NCI-H446 treated with DMSO at 0.1 percent for 48 hours (cell line): ENCODE measurements around the gene OSBPL7.
A peak's percentile ranks its signal among the peaks of the same experiment; 100 is the strongest.

Experiments used
- DNase-seq: peaks from one replicate; lab custom pipeline; 2025; lab: John Stamatoyannopoulos, UW

Gene OSBPL7

GRCh38 chr17:47847341-47848197 is 26.0 kb upstream of the OSBPL7 start:
- DNase-seq: no peak

- no peak for DNase-seq
Measured at GRCh38 chr17:47846716-47847340, 25.2 kb upstream of the OSBPL7 start.

GRCh38 chr17:47845716-47846075 is 24.1 kb upstream of the OSBPL7 start:
- no peak for DNase-seq

DNA sequence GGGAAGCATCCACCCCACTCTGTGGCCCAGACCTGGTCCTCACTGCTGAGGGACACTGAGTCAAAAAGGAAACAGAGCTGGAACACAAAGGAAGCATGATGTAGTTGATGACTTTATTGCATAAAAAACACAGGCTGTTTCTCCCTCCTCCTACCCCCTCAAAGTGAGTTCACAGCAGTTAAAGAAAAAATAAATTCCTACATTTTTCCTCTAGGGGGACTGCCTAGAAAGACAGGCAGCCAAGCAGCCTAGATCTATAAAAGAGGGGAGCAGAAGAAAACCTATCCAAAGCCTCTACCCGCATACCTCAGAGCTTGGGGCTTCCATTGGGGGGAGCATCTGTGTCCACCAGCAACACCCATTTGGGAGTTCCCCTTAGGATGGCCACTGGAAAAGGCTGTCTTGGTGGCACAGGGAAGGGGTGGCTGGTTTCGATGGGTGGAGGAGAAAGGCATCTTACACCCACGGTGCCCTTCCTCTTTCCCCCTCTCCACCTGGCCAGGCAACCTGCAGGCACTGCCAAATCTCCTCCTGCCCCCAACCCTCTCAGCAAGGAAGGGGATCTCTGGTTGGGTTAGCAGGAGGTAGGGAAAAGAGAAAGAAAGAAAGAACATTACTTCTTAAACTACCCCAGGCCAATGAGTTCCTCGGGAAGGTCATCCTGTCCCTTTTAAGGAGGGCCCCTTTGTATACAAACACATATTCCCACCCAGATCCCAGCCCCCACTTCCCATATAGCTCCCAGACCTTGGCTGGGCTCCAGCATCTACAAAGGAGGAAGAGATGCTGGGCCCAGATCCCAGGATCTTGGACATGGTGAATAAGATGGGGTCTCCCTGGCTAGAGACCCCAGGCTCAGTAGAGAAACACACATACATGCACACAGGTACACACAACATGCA is 23.5 kb upstream of the OSBPL7 start:
- no peak for DNase-seq

GRCh38 chr17:47844227-47844626 is 22.6 kb upstream of the OSBPL7 start:
- no peak for DNase-seq

- no peak for DNase-seq
Measured at GRCh38 chr17:47843391-47843730, 21.8 kb upstream of the OSBPL7 start.

- no peak for DNase-seq
Measured at GRCh38 chr17:47841488-47842291, 20.1 kb upstream of the OSBPL7 start.

DNA sequence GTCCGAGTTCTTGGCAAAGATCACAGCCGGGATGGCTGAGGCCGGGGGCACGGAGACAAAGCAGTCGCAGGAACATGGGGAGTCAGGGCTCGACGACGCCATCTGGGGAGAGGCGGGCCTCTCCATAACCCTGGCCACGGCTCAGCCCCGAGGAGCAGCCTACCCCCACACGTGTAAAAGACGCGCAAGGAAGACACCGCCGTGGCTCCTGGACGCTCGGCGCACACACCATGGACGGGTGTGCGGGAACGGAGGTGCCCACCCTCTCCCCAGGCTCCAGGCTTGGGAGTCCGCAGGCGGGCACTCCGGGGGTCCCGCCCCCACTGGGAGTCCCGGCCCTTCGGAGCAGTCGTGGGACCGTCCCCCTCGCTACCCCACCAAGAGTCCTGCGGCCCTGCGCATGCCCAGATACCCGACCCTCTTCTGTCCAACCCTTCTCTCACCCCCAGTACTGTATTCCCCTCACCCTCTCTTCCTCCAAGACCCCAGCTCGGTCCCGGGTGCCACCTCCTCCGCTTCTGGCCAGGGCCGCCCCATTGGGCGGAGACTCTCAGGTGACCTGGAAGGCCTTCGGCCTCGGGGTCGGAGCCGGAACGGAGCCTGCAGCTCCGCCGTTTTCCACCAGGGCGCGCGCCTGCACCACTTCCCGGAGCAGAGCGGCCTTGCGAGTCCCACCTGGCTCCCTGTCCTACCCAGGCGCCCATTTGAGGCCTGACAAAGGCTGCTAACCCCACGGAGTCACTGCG is 19.3 kb upstream of the OSBPL7 start, which contains the start of gene SCRN2:
Gene SCRN2 (minus strand): TSS at position 532 of the 746 bp plus-strand sequence. CDS start 430 bp downstream, at position 102.
- peak; percentile 58 for DNase-seq

GRCh38 chr17:47840001-47840741 is 18.6 kb upstream of the OSBPL7 start:
- DNase-seq: no peak

DNA sequence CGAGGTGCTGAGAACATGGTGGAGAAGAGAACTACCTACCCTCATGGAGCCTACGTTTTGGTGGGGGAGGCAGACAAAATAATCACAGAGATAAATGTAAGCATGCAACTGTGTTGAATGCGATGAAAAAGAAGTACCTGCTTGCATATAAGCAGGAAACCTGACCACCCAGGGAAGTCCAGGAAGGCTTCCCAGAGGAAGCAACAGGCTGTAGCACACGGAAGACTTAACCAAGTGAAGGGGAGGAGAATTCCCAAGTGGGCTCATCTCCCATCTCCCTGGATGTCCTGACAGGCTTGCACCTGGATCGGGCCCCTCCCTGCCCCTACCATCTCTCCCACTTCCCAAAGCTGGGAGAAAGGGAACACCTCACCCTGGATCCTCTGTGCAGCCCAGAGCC is 17.5 kb upstream of the OSBPL7 start:
- DNase-seq: no peak

- DNase-seq: no peak
Measured at GRCh38 chr17:47838636-47839035, 17.0 kb upstream of the OSBPL7 start.

DNA sequence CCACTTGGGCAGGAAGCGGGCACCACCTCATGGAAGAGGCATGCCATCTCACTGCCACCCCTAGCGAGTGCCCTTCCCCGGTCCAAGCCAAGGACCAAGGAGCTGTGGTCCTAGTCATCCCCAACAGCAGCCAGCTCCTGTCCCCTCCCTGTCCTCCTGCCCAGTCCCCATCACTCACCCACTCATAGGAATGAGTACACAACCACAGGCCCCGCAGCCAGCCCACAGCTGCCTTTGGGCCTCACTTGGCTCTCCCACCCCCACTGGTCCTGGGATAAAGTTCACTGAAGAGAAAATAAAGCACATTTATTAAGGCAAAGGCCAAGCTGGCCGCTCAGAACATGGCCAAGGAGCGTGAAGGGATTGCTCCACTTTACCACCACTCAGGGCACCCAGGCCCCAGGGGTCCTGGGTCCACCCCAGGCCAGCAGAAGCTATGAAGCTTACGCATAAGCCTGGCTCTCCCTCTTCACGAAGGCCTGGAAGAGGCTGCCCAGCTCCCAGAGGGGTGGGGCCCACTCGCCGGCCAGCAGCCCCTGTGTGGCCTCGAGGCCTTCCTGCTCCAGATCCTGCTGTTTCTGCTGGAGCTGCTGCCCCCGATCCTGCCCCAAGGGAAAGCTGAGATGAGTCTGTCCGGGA is 15.9 kb upstream of the OSBPL7 start:
- DNase-seq: no peak

DNA sequence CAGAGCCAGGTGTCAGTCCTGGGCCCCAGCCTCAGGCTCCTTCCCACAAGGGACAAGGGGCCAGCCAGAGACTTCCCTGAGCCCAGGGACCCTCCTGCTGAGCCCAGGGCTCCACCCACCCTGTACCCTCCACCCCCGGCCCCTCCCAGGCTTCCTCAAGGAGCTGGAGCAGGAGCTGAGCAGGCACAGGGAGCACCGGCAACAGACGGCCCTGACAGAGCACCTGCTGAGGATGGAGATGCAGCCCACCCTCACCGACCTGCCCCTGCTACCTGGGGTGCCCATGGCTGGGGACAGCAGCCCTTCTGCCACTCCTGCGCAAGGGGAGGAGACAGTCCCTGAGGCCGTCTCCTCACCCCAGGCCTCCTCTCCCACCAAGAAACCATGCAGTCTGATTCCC is 15.0 kb upstream of the OSBPL7 start:
- DNase-seq: no peak

- DNase-seq: no peak
Measured at GRCh38 chr17:47834756-47835155, 13.2 kb upstream of the OSBPL7 start.

- no peak for DNase-seq
Measured at GRCh38 chr17:47831934-47832327, 10.3 kb upstream of the OSBPL7 start.

- DNase-seq: peak; percentile 74
Measured at GRCh38 chr17:47831003-47831933, 9.7 kb upstream of the OSBPL7 start, which contains the start of the genes LRRC46 and MRPL10. LRRC46 (plus strand) TSS chr17:47831670; CDS start chr17:47831990, 320 bp downstream. MRPL10 (minus strand) TSS chr17:47831541; CDS start chr17:47831511, 30 bp downstream.

- DNase-seq: no peak
Measured at GRCh38 chr17:47830396-47831002, 8.9 kb upstream of the OSBPL7 start.

DNA sequence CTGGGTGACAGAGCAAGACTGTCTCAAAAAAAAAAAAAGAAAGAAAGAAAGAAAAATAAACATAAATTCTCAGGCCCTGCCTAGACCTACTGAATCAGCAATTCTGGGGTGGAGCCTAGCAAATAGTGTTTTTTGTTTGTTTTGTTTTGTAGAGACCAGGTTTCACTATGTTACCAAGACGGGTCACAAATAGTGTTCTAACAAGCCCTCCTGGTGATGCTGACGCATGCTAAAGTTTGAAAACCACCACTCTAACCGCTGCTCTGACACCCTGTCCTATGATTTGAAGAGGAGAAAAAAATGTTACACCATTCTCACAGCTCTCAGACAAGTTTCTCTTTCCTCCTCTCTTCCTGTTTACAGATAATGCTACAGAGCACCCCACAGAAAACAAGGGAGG is 8.3 kb upstream of the OSBPL7 start:
- DNase-seq: no peak
